Peyer's patch (tissue), 4 donors: Measurements from ENCODE around the gene ATPAF2.

Experiments
- POLR2A ChIP-seq, 2 donors: fragments of 450-650 bp; IDR thresholded peaks; one replicate each; pipeline ENCODE4 v1.5.1; 2017; ENCODE audit warnings: antibody characterized with exemption in 2 of 2, mild to moderate bottlenecking in 2 of 2, moderate library complexity in 2 of 2
- TF ChIP-seq, protein P1 (sequence below), 6 experiments: fragments of 450-650 bp in 4 of 6; fragments of 200-600 bp in 2 of 6; sonication (generic) in 1 of 6; IDR thresholded peaks; one replicate each; pipeline ENCODE4 v1.5.1; 2017 to 2019; ENCODE audit warnings: antibody characterized with exemption in 6 of 6, mild to moderate bottlenecking in 3 of 6, moderate library complexity in 1 of 6

DNA sequence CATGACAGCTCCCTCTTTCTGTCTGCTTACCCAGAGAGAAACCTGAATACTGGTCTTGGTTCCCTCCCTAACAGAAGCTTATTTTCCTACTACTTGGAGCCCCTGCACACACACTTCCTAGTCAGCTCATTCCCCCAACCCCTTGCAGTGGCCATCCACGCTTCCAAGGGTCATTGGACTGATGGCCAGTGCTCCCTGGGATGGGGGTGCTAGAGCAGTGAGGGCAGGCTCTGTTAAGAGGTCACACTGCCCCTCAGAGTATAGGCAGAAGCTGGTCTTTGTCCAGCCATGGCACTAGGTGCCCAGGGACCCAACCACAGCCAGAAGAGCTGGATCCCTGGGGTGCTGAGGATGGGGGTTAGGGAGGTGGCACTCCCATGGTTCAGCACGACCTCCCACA, 53.8 kb downstream of the ATPAF2 start:
- TF ChIP-seq, protein P1, sequence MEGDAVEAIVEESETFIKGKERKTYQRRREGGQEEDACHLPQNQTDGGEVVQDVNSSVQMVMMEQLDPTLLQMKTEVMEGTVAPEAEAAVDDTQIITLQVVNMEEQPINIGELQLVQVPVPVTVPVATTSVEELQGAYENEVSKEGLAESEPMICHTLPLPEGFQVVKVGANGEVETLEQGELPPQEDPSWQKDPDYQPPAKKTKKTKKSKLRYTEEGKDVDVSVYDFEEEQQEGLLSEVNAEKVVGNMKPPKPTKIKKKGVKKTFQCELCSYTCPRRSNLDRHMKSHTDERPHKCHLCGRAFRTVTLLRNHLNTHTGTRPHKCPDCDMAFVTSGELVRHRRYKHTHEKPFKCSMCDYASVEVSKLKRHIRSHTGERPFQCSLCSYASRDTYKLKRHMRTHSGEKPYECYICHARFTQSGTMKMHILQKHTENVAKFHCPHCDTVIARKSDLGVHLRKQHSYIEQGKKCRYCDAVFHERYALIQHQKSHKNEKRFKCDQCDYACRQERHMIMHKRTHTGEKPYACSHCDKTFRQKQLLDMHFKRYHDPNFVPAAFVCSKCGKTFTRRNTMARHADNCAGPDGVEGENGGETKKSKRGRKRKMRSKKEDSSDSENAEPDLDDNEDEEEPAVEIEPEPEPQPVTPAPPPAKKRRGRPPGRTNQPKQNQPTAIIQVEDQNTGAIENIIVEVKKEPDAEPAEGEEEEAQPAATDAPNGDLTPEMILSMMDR (IDR thresholded peaks at IDR 0.05), result no peak
- no peak for TF ChIP-seq POLR2A (IDR thresholded peaks at IDR 0.05)
